ENCODE results near the gene HMG20B.

Gene HMG20B

GRCh38 chr19:3550947-3551791 is 21.6 kb upstream of the HMG20B start:
- TF ChIP-seq CTCF (IDR thresholded peaks at IDR 0.05; ENCODE audit: insufficient read depth, low read length, missing control alignments): no peak
- DNase-seq (ENCODE audit: low read depth, low spot score): no peak
- no peak overlapping the region for H3K4me3 ChIP-seq (ENCODE audit: low read depth, low read length)
- CTCF ChIA-PET: no interaction called here
- POLR2A ChIA-PET: no interaction called here

- ChIA-PET CTCF (no interaction called here), POLR2A (no interaction called here)
- no peak overlapping the region for H3K4me3 ChIP-seq (ENCODE audit: low read depth, low read length)
- no peak for TF ChIP-seq CTCF (IDR thresholded peaks at IDR 0.05; ENCODE audit: insufficient read depth, low read length, missing control alignments)
- DNase-seq (ENCODE audit: low read depth, low spot score): no peak
These were observed 21.0 kb upstream of the HMG20B start for GRCh38 chr19:3551792-3552095.

GRCh38 chr19:3554254-3555083 is 18.3 kb upstream of the HMG20B start:
- CTCF ChIA-PET: interaction anchor here (0.6 to 6.4 kb wide), 4 partner anchors 9 to 257 kb away, joined by 3 to 66 read pairs (median 4); no protein-coding TSS in a partner anchor

GRCh38 chr19:3555653-3556422 is 16.9 kb upstream of the HMG20B start:
- ChIA-PET POLR2A (interaction anchor here (0.6 to 1.4 kb wide), 3 partner anchors 11 to 53 kb away, joined by 3 to 4 read pairs (median 3); no protein-coding TSS in a partner anchor), CTCF (interaction anchor here (0.8 to 6.4 kb wide), 3 partner anchors 8 to 29 kb away, joined by 3 to 66 read pairs (median 7); no protein-coding TSS in a partner anchor)

More at GRCh38 chr19:3554254-3555083, 18.3 kb upstream of the HMG20B start:
- H3K4me3 ChIP-seq (ENCODE audit: low read depth, low read length): peak overlapping the region; percentile 8
- TF ChIP-seq CTCF (IDR thresholded peaks at IDR 0.05; ENCODE audit: insufficient read depth, low read length, missing control alignments): no peak
- no peak for DNase-seq (ENCODE audit: low read depth, low spot score)
- POLR2A ChIA-PET: no interaction called here

GRCh38 chr19:3556423-3556977 is 16.2 kb upstream of the HMG20B start:
- DNase-seq (ENCODE audit: low read depth, low spot score): no peak
- peak overlapping the region; percentile 86 for H3K4me3 ChIP-seq (ENCODE audit: low read depth, low read length)
- CTCF ChIA-PET: interaction anchor here (0.8 to 6.4 kb wide), 6 partner anchors 9 to 108 kb away, joined by 3 to 66 read pairs (median 4); no protein-coding TSS in a partner anchor
- no peak for TF ChIP-seq CTCF (IDR thresholded peaks at IDR 0.05; ENCODE audit: insufficient read depth, low read length, missing control alignments)
- POLR2A ChIA-PET: interaction anchor here (0.6 to 1.4 kb wide), 5 partner anchors 12 to 52 kb away, joined by 3 to 4 read pairs (median 3); no protein-coding TSS in a partner anchor

More at GRCh38 chr19:3555653-3556422, 16.9 kb upstream of the HMG20B start:
- TF ChIP-seq CTCF (IDR thresholded peaks at IDR 0.05; ENCODE audit: insufficient read depth, low read length, missing control alignments): no peak
- no peak for DNase-seq (ENCODE audit: low read depth, low spot score)
- H3K4me3 ChIP-seq (ENCODE audit: low read depth, low read length): peak overlapping the region; percentile 86
